CD14-positive monocyte (primary cell): Measurements from ENCODE around the gene HGFAC. TPM values are rescaled to one million over a fixed set of nuclear protein-coding genes. Genes with fewer than 3 reads are reported as not detected.
A peak's percentile ranks its signal among the peaks of the same experiment; 100 is the strongest.

Source experiments
- DNase-seq, 3 donors: peaks; one replicate each; pipeline ENCODE4 v3.0.0-alpha.2; 2011 to 2022
- H2AFZ ChIP-seq: 2 replicates; pipeline ENCODE4 v1.6.0; 2012; ENCODE audit warnings: mild to moderate bottlenecking, low read depth, low read length, inconsistent platforms; ENCODE audit not compliant: insufficient read depth, poor library complexity, severe bottlenecking
- H3K27ac ChIP-seq, 2 donors: 1 replicate in 1 of 2; 2 replicates in 1 of 2; pipeline ENCODE4 v1.5.1; 2012 to 2013; ENCODE audit warnings: low read length in 2 of 2, control low read depth in 1 of 2, inconsistent platforms in 1 of 2, low read depth in 1 of 2, mild to moderate bottlenecking in 1 of 2
- H3K27me3 ChIP-seq, 2 donors: one replicate each; pipeline versions ENCODE4 v1.6.0 to v1.6.1; 2011 to 2013; ENCODE audit warnings: low read length in 2 of 2; ENCODE audit not compliant: control insufficient read depth in 2 of 2, insufficient read depth in 2 of 2
- H3K36me3 ChIP-seq, 2 donors: replicated peaks in 1 of 2; 1 replicate in 1 of 2; 2 replicates in 1 of 2; pipeline versions ENCODE4 v1.5.1 to v1.6.1; 2012 to 2013; ENCODE audit warnings: low read length in 2 of 2, control low read depth in 1 of 2, inconsistent platforms in 1 of 2, mild to moderate bottlenecking in 1 of 2; ENCODE audit not compliant: insufficient read depth in 2 of 2, control insufficient read depth in 1 of 2
- H3K4me1 ChIP-seq, 2 donors: 1 replicate in 1 of 2; 2 replicates in 1 of 2; pipeline versions ENCODE4 v1.5.1 to v1.6.1; 2012 to 2013; ENCODE audit warnings: low read length in 2 of 2, control low read depth in 1 of 2, inconsistent platforms in 1 of 2, mild to moderate bottlenecking in 1 of 2, moderate library complexity in 1 of 2; ENCODE audit not compliant: insufficient read depth in 2 of 2, control insufficient read depth in 1 of 2
- H3K4me2 ChIP-seq: replicated peaks from 2 replicates; pipeline ENCODE3; 2012; ENCODE audit warnings: low read length, moderate library complexity, mild to moderate bottlenecking; ENCODE audit not compliant: poor library complexity, severe bottlenecking; ENCODE audit errors: extremely low read depth
- H3K4me3 ChIP-seq, 3 experiments: fragments of 200-600 bp in 1 of 3; sonication (generic) in 1 of 3; replicated peaks in 1 of 3; 1 replicate in 2 of 3; 2 replicates in 1 of 3; pipeline ENCODE4 v1.5.1; 2011 to 2013; ENCODE audit warnings: low read length in 3 of 3, mild to moderate bottlenecking in 3 of 3, control low read depth in 2 of 3, low read depth in 2 of 3, inconsistent platforms in 1 of 3, moderate library complexity in 1 of 3
- H3K79me2 ChIP-seq: 2 replicates; pipeline ENCODE4 v1.6.0; 2012; ENCODE audit warnings: mild to moderate bottlenecking, control low read depth, inconsistent platforms, low read length, moderate library complexity; ENCODE audit not compliant: insufficient read depth
- H3K9ac ChIP-seq: 2 replicates; pipeline ENCODE4 v1.6.0; 2017; ENCODE audit warnings: low read length, mild to moderate bottlenecking; ENCODE audit not compliant: insufficient read depth, poor library complexity, severe bottlenecking
- H3K9me3 ChIP-seq, 2 donors: replicated peaks in 1 of 2; 1 replicate in 1 of 2; 2 replicates in 1 of 2; pipeline versions ENCODE4 v1.5.1 to v1.6.1; 2012 to 2013; ENCODE audit warnings: low read length in 2 of 2, control low read depth in 1 of 2; ENCODE audit not compliant: control insufficient read depth in 1 of 2, insufficient read depth in 1 of 2
- H4K20me1 ChIP-seq: 2 replicates; pipeline ENCODE4 v1.6.0; 2012; ENCODE audit warnings: mild to moderate bottlenecking, low read length, control low read depth, moderate library complexity; ENCODE audit not compliant: insufficient read depth
- H3K27ac Mint-ChIP-seq, 7 donors: one replicate each; pipeline ENCODE4 v1.8.0; 2020; ENCODE audit warnings: mild to moderate bottlenecking in 7 of 7, mixed read lengths in 7 of 7, moderate library complexity in 6 of 7, inconsistent platforms in 2 of 7
- H3K27me3 Mint-ChIP-seq, 3 donors: one replicate each; pipeline ENCODE4 v1.8.0; 2021 to 2022; ENCODE audit warnings: low read depth in 3 of 3, mild to moderate bottlenecking in 3 of 3, mixed read lengths in 3 of 3, moderate library complexity in 3 of 3, inconsistent platforms in 1 of 3
- H3K36me3 Mint-ChIP-seq, 2 donors: one replicate each; pipeline ENCODE4 v1.8.0; 2020; ENCODE audit warnings: mixed read lengths in 2 of 2, inconsistent platforms in 1 of 2, mild to moderate bottlenecking in 1 of 2
- H3K4me1 Mint-ChIP-seq: one replicate; pipeline ENCODE4 v1.8.0; 2020; ENCODE audit warnings: mild to moderate bottlenecking, mixed read lengths
- H3K4me3 Mint-ChIP-seq, 2 donors: one replicate each; pipeline ENCODE4 v1.8.0; 2020; ENCODE audit warnings: mild to moderate bottlenecking in 2 of 2, mixed read lengths in 2 of 2, moderate library complexity in 1 of 2
- H3K9me3 Mint-ChIP-seq, 7 donors: one replicate each; pipeline ENCODE4 v1.8.0; 2020 to 2022; ENCODE audit warnings: mixed read lengths in 7 of 7, mild to moderate bottlenecking in 6 of 7, moderate library complexity in 6 of 7, inconsistent platforms in 2 of 7
- CTCF ChIP-seq: fragments of 200-600 bp; IDR thresholded peaks from one replicate; pipeline ENCODE4 v1.8.0; 2022; ENCODE audit warnings: antibody characterized with exemption, mild to moderate bottlenecking
- WGBS: methylation state at CpG from one replicate; pipeline ENCODE4 v1.1.5; 2013; ENCODE audit warnings: missing lambda C conversion rate; ENCODE audit not compliant: insufficient coverage; 5-methylcytosine and 5-hydroxymethylcytosine counted together
- intact Hi-C, 2 donors: fragments of 100-400 bp; cut with micrococcal nuclease; formaldehyde crosslinking; loops; one replicate each; pipeline versions ENCODE4 v1.15.0 to v1.15.1; 2023
- polyA plus RNA-seq, 3 donors: library from polyadenylated mRNA; depleted of rRNA in 1 of 3; unstranded in 2 of 3; stranded (reverse) in 1 of 3; fragments of 300-500 nt in 2 of 3; fragments of >200 nt in 1 of 3; fragmentation: Illumina TruSeq in 2 of 3; gene quantifications; 1 replicate in 2 of 3; 2 replicates in 1 of 3; pipeline ENCODE4 v1.2.3, GENCODE V29; 2012 to 2021

Gene HGFAC
- polyA plus RNA-seq, 3 donors: 0.17 TPM; not detected in 2

DNA sequence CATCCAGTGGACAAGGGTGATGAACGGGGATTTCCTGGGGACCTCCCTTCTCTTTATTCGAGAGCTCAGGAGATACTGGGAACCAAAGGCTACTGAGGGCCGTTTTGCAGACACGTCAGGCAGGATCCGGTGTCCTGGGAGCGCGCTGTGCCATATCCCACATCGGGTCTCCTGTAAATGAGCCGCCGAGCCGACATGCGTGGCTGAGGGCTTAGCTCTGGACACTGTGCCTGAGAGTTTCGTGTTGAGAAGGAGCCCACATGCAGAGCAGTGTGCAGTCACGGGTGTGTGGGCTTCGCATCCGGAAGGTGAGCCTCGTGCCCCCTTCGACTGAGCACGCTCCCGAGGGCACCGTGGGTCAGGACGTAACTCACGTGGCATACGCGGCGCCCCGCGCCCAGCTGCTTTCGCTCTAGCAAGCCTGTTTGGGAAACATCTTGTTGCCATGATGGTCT is 28.5 kb upstream of the HGFAC start:
- WGBS: 93% methylated on average over 29 of the region's 29 CpGs

DNA sequence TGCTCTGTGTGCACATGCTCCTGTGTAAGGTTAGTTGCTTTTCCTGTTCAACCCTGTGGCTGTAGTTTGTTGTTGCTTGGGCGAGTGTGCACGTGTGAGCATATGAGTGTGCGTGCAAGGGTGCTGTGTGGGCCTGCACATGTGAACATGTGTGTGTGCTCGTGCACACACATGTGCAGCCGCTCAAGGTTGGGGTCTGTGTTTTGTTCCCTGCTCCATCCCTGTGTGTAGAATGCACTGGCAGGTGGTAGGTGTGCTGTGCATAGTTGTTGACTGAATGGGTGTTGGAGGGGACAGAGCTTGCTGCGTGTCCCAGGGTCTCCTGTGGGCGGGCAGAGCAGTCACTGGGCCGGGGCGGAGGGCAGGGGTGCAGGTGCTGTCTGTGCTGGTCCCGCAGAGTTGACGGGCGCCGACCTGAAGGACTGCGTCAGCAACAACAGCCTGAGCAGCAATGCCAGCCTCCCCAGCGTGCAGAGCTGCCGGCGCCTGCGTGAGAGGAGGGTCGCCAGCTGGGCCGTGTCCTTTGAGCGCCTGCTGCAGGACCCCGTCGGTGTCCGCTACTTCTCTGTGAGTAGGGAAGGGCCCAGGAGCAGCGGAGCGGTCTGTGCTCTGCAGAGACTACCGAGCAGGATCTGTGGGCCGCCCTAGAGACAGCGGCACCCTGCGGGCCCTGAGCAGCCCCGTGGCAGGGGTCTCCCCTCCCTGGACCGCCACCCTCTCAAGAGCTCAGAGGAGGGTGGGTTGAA is 27.9 kb upstream of the HGFAC start:
- H3K9ac ChIP-seq: no peak overlapping the region
- WGBS: 86% methylated on average over 24 of the region's 32 CpGs
- peak overlapping the region; percentile 21 for H3K4me2 ChIP-seq
- H3K9me3 Mint-ChIP-seq: peaks cover 0 to 3% (median 0%) of the 10 kb centered on the region in 7 donors
- H3K4me1 Mint-ChIP-seq: peaks cover 13% of the 10 kb centered on the region
- intact Hi-C loops: no loop called here
- no peaks in the 10 kb centered on the region for H3K27me3 ChIP-seq
- peaks cover 11 to 13% of the 10 kb centered on the region in 2 donors for H3K4me1 ChIP-seq
- no peak overlapping the region for H3K4me3 ChIP-seq
- peaks cover 32 to 37% of the 10 kb centered on the region in 2 donors for H3K36me3 Mint-ChIP-seq
- H2AFZ ChIP-seq: peak overlapping the region; percentile 26
- H3K79me2 ChIP-seq: no peaks in the 10 kb centered on the region
- H3K27ac ChIP-seq: no peak overlapping the region
- H3K9me3 ChIP-seq: no peaks in the 10 kb centered on the region
- H3K36me3 ChIP-seq: peaks cover 12 to 18% of the 10 kb centered on the region in 2 donors
- no peak for TF ChIP-seq CTCF
- H3K27ac Mint-ChIP-seq: peak overlapping the region in 1 of 7 donors; percentile 24
- no peak for DNase-seq
- peaks cover 0 to 6% (median 0%) of the 10 kb centered on the region in 3 donors for H3K27me3 Mint-ChIP-seq
- no peaks in the 10 kb centered on the region for H4K20me1 ChIP-seq
- H3K4me3 Mint-ChIP-seq: no peak overlapping the region

More for the DNA sequence above, 28.5 kb upstream of the HGFAC start:
- no peak overlapping the region for H3K4me2 ChIP-seq
- no peaks in the 10 kb centered on the region for H3K79me2 ChIP-seq
- DNase-seq: no peak
- no peaks in the 10 kb centered on the region for H3K27me3 ChIP-seq
- Mint-ChIP-seq H3K36me3 (peaks cover 28 to 33% of the 10 kb centered on the region in 2 donors), H3K4me1 (peaks cover 19% of the 10 kb centered on the region), H3K27me3 (peaks cover 0 to 6% (median 0%) of the 10 kb centered on the region in 3 donors), H3K4me3 (no peak overlapping the region), H3K9me3 (peaks cover 0 to 3% (median 0%) of the 10 kb centered on the region in 7 donors), H3K27ac (peak overlapping the region in 1 of 7 donors; percentile 24)
- no peak overlapping the region for H3K27ac ChIP-seq
- intact Hi-C loops: no loop called here
- H4K20me1 ChIP-seq: no peaks in the 10 kb centered on the region
- peaks cover 11 to 17% of the 10 kb centered on the region in 2 donors for H3K4me1 ChIP-seq
- peaks cover 10 to 18% of the 10 kb centered on the region in 2 donors for H3K36me3 ChIP-seq
- no peaks in the 10 kb centered on the region for H3K9me3 ChIP-seq
- H3K9ac ChIP-seq: no peak overlapping the region
- no peak overlapping the region for H2AFZ ChIP-seq
- TF ChIP-seq CTCF: no peak
- no peak overlapping the region for H3K4me3 ChIP-seq
